ENCODE results near the gene HOXC11. TPM values are rescaled to one million over a fixed set of nuclear protein-coding genes. Genes with fewer than 3 reads are reported as not detected.

Gene HOXC11
- total and polyA plus RNA-seq, 10 of the 15 experiments (the other 5 are each of a cell fraction or from before 2014, with no cell fraction given), result not detected

DNA sequence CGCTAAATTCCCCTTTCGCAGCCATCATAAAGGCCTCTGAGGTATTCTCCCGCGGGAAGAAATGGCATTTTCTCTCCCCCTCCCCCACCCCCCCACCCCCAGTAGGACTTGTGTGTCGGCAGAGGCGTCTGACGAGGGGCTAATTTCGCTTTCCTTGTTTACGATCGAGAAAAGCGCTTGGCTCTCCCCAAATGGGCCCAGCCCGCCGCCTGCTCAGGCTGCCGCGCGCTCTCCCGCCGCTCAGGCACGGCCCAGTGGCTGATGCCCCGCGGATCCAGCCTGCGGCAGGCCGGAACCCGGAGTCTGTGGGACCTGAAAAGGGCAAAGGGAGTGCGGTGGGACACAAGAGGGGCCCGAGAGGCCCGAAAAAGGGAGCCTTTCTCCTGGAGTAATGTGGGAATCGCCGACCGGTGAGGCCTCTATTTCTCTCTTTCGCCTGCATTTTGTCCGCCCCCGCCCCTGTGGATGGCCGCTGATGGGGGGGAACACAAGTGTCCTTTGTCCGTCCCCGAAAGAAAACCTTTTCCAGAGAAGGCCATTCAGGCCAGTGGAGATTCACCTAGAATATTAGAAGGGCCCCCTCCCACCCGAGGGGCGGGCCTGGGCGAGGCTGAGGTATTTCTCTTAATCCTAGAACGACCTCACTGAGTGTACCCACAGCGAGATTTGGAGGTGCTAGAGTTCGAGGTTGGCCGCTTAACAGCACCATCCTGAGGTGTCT, 46.3 kb downstream of the HOXC11 start:
- in situ Hi-C loops (cut with MboI) (no loop called here), intact Hi-C loops (cut with micrococcal nuclease; ENCODE audit: unreplicated experiment) (no loop called here)
- no peaks in the 10 kb centered on the region; the same call in 1 of the 2 replicates for H4K20me1 ChIP-seq (ENCODE audit: control insufficient read depth, insufficient read depth)
- no TSS peak for BruUV-seq (replicated peaks)
- H3K4me3 ChIP-seq, result no peak overlapping the region; the same call in 1 of the 2 replicates
- FAIRE-seq (no peak), DNase-seq (ENCODE audit: low read depth, low spot score) (no peak), ATAC-seq (no peak)
- peaks cover 21% of the 10 kb centered on the region for H3K4me1 ChIP-seq (ENCODE audit: control insufficient read depth, insufficient read depth, low read length)
- peak overlapping the region; percentile 93 for H3K9ac ChIP-seq (ENCODE audit: control insufficient read depth, insufficient read depth, low read length)
- ChIA-PET POLR2A (no interaction called here), RAD21 (ENCODE audit: unreplicated experiment) (no interaction called here), SMC1A (ENCODE audit: uncharacterized antibody, unreplicated experiment) (no interaction called here), CTCF (no interaction called here)
- H3K36me3 ChIP-seq (ENCODE audit: control insufficient read depth in 2 of 2, insufficient read depth in 2 of 2, low read length in 1 of 2), result no peaks in the 10 kb centered on the region
- H3K79me2 ChIP-seq (ENCODE audit: control insufficient read depth, insufficient read depth, low read length), result no peaks in the 10 kb centered on the region
- H3K27me3 ChIP-seq (replicated peaks in 1 of 2; ENCODE audit: control insufficient read depth in 2 of 2, insufficient read depth in 2 of 2, low read length in 1 of 2), result peaks cover 6 to 19% of the 10 kb centered on the region in 2 experiments
- no peak overlapping the region; the same call in 1 of the 2 replicates for H2AFZ ChIP-seq (ENCODE audit: control insufficient read depth, low read depth, low read length)
- TF ChIP-seq POLR2A (IDR thresholded peaks at IDR 0.05; ENCODE audit: low read depth, low read length) (peak; percentile 34; the same call in 1 of the 2 replicates), IKZF2 (IDR thresholded peaks at IDR 0.05) (no peak)
- TF ChIP-seq, protein P1, sequence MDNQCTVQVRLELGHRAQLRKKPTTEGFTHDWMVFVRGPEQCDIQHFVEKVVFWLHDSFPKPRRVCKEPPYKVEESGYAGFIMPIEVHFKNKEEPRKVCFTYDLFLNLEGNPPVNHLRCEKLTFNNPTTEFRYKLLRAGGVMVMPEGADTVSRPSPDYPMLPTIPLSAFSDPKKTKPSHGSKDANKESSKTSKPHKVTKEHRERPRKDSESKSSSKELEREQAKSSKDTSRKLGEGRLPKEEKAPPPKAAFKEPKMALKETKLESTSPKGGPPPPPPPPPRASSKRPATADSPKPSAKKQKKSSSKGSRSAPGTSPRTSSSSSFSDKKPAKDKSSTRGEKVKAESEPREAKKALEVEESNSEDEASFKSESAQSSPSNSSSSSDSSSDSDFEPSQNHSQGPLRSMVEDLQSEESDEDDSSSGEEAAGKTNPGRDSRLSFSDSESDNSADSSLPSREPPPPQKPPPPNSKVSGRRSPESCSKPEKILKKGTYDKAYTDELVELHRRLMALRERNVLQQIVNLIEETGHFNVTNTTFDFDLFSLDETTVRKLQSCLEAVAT (IDR thresholded peaks at IDR 0.05), result peak; percentile 57; the same call in 1 of the 2 replicates
- peak overlapping the region; percentile 95; the same call in 1 of the 2 replicates for H3K4me2 ChIP-seq (ENCODE audit: control insufficient read depth, insufficient read depth)
- 82% methylated on average over 36 of the region's 43 CpGs for WGBS (ENCODE audit: insufficient coverage, insufficient replicate concordance, low lambda C conversion rate, missing lambda C conversion rate)
- H3K9me3 ChIP-seq (replicated peaks; ENCODE audit: control insufficient read depth, insufficient read depth, low read length), result no peaks in the 10 kb centered on the region
- peak overlapping the region; percentile 80; the same call in 1 of the 2 replicates for H3K27ac ChIP-seq (ENCODE audit: control insufficient read depth, insufficient read depth)

DNA sequence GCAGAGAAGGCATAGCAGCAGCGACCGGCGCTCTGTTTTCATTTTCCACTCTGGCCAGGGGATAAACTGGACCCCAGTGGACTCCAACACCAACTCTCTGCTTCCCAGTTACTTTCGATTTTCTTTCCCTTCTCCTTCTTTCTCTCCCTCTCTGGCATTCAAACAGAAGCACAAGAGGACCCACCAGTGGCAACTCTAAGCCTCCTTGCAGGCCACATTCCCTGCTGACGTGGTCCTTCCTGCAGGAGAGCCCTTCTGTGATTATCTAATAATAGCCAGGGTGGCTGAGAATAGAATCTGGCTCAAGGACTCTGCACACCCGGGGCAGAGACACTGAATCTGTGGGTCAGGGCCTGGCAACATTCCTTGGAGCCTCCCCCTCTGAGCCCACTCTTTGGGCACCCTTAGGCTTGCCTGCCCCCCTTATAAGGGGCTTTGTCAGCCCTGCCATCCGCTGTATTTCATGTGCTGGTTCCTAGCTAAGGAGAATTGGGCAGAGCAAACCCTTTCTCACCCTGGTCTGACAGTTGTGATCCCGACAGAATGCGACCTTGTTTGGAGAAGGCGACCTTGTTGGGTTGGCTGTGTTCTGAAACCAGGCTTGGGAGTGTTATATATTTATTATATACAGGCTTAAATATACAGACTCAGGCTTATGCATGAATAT, 47.1 kb downstream of the HOXC11 start:
- no peak overlapping the region for H3K4me2 ChIP-seq (ENCODE audit: control insufficient read depth, insufficient read depth)
- ChIA-PET CTCF (interaction anchor here (2.6 kb wide), 1 partner anchor 13 kb away, joined by 18 read pairs; no protein-coding TSS in a partner anchor), POLR2A (interaction anchor here (1.1 kb wide), 1 partner anchor 169 kb away, joined by 3 read pairs; the partner anchor contains the start of gene SMUG1), SMC1A (ENCODE audit: uncharacterized antibody, unreplicated experiment) (no interaction called here), RAD21 (ENCODE audit: unreplicated experiment) (no interaction called here)
- 68% methylated on average over 10 of the region's 10 CpGs for WGBS (ENCODE audit: insufficient coverage, insufficient replicate concordance, low lambda C conversion rate, missing lambda C conversion rate)
- no peak overlapping the region for H3K27ac ChIP-seq (ENCODE audit: control insufficient read depth, insufficient read depth)
- intact Hi-C loops (cut with micrococcal nuclease; ENCODE audit: unreplicated experiment) (no loop called here), in situ Hi-C loops (cut with MboI) (loop anchor here (10.0 kb wide), 2 partner anchors 175 to 345 kb away; partner anchors contain the start of gene GPR84)
- H3K4me3 ChIP-seq, result no peak overlapping the region
- FAIRE-seq (no peak), ATAC-seq (no peak), DNase-seq (ENCODE audit: low read depth, low spot score) (no peak)
- H3K36me3 ChIP-seq (ENCODE audit: control insufficient read depth in 2 of 2, insufficient read depth in 2 of 2, low read length in 1 of 2), result no peaks in the 10 kb centered on the region
- H3K9me3 ChIP-seq (replicated peaks; ENCODE audit: control insufficient read depth, insufficient read depth, low read length), result no peaks in the 10 kb centered on the region
- peaks cover 4 to 11% of the 10 kb centered on the region in 2 experiments for H3K27me3 ChIP-seq (replicated peaks in 1 of 2; ENCODE audit: control insufficient read depth in 2 of 2, insufficient read depth in 2 of 2, low read length in 1 of 2)
- H3K79me2 ChIP-seq (ENCODE audit: control insufficient read depth, insufficient read depth, low read length), result no peaks in the 10 kb centered on the region
- no peaks in the 10 kb centered on the region; the same call in 1 of the 2 replicates for H4K20me1 ChIP-seq (ENCODE audit: control insufficient read depth, insufficient read depth)
- peak overlapping the region; percentile 19; the same call in 1 of the 2 replicates for H2AFZ ChIP-seq (ENCODE audit: control insufficient read depth, low read depth, low read length)
- no peak overlapping the region for H3K9ac ChIP-seq (ENCODE audit: control insufficient read depth, insufficient read depth, low read length)
- no TSS peak for BruUV-seq (replicated peaks)
- peaks cover 21% of the 10 kb centered on the region for H3K4me1 ChIP-seq (ENCODE audit: control insufficient read depth, insufficient read depth, low read length)
- no peak for TF ChIP-seq YY1 (IDR thresholded peaks at IDR 0.05; ENCODE audit: low read depth, low read length)
- TF ChIP-seq IRF4 (IDR thresholded peaks at IDR 0.05; ENCODE audit: low read depth, low read length), result no peak
- TF ChIP-seq, protein P2, sequence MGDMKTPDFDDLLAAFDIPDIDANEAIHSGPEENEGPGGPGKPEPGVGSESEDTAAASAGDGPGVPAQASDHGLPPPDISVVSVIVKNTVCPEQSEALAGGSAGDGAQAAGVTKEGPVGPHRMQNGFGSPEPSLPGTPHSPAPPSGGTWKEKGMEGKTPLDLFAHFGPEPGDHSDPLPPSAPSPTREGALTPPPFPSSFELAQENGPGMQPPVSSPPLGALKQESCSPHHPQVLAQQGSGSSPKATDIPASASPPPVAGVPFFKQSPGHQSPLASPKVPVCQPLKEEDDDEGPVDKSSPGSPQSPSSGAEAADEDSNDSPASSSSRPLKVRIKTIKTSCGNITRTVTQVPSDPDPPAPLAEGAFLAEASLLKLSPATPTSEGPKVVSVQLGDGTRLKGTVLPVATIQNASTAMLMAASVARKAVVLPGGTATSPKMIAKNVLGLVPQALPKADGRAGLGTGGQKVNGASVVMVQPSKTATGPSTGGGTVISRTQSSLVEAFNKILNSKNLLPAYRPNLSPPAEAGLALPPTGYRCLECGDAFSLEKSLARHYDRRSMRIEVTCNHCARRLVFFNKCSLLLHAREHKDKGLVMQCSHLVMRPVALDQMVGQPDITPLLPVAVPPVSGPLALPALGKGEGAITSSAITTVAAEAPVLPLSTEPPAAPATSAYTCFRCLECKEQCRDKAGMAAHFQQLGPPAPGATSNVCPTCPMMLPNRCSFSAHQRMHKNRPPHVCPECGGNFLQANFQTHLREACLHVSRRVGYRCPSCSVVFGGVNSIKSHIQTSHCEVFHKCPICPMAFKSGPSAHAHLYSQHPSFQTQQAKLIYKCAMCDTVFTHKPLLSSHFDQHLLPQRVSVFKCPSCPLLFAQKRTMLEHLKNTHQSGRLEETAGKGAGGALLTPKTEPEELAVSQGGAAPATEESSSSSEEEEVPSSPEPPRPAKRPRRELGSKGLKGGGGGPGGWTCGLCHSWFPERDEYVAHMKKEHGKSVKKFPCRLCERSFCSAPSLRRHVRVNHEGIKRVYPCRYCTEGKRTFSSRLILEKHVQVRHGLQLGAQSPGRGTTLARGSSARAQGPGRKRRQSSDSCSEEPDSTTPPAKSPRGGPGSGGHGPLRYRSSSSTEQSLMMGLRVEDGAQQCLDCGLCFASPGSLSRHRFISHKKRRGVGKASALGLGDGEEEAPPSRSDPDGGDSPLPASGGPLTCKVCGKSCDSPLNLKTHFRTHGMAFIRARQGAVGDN (IDR thresholded peaks at IDR 0.05), result no peak
- no peak for TF ChIP-seq PML (IDR thresholded peaks at IDR 0.05; ENCODE audit: low read length)
- TF ChIP-seq POLR2AphosphoS2 (IDR thresholded peaks at IDR 0.05; ENCODE audit: low read depth, low read length), result no peak
- TF ChIP-seq KAT2A (conservative IDR thresholded peaks at IDR 0.05; ENCODE audit: control insufficient read depth, low read depth, low read length), result no peak

All from GM12878 (cell line).